Body of pancreas (tissue), 4 donors: Measurements from ENCODE around the gene ZNF700.

Experiments used
- POLR2A ChIP-seq, 3 donors: fragments of 450-650 bp; IDR thresholded peaks; one replicate each; pipeline ENCODE4 v1.6.1; 2016; ENCODE audit warnings: antibody characterized with exemption in 3 of 3, mild to moderate bottlenecking in 2 of 3
- TF ChIP-seq, protein P1 (sequence below), 7 experiments: fragments of 450-650 bp in 4 of 7; fragments of 200-600 bp in 3 of 7; sonication (generic) in 3 of 7; IDR thresholded peaks; one replicate each; pipeline ENCODE4 v1.5.1; 2016 to 2019; ENCODE audit warnings: antibody characterized with exemption in 7 of 7

DNA sequence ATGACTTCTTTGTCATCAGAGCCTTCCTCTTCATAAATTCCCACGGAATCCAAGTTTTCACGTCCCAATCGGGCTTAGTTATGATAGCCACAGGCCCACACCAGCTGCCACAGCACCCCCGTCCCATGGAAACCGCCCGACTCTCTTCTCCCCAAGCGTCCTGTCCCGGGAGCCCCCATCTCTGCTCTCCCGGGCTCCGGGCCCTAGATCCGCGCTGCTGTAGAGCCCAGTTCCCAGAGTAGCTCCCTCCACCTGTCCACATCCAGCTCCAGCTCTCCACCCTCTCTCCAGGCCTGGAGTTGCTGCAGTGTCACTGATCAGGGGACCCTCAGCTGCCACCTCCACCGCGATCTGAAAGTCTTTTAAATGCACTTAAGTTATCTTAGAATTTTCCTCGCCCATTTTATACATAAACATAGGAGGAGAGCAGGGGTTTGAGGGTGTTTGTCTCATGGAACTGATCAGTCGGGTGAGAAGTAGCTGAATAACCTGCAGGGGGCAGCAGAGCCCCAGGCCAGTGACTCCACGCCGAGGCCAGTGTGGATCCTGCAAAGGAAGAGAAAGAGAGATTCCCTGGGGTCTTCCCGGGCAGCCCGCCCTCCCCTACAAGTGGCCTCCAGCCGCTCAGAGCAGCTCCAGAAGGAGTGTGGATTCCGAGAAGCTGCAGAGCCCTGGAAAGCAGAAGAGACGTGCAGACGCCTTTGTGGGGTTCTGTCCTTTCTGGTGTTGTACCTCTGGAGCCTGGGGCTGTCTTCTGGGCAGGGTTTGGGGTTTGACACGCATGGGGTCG is 38.9 kb downstream of the ZNF700 start:
- TF ChIP-seq, protein P1, sequence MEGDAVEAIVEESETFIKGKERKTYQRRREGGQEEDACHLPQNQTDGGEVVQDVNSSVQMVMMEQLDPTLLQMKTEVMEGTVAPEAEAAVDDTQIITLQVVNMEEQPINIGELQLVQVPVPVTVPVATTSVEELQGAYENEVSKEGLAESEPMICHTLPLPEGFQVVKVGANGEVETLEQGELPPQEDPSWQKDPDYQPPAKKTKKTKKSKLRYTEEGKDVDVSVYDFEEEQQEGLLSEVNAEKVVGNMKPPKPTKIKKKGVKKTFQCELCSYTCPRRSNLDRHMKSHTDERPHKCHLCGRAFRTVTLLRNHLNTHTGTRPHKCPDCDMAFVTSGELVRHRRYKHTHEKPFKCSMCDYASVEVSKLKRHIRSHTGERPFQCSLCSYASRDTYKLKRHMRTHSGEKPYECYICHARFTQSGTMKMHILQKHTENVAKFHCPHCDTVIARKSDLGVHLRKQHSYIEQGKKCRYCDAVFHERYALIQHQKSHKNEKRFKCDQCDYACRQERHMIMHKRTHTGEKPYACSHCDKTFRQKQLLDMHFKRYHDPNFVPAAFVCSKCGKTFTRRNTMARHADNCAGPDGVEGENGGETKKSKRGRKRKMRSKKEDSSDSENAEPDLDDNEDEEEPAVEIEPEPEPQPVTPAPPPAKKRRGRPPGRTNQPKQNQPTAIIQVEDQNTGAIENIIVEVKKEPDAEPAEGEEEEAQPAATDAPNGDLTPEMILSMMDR (IDR thresholded peaks at IDR 0.05) = peak; percentile 54 to 73 (median 70)
- TF ChIP-seq POLR2A (IDR thresholded peaks at IDR 0.05) = no peak
